NOMO-1 treated with dmso at 0.1 percent for 144 hours (cell line): ENCODE measurements around the gene MLLT3.

Experiments used
- DNase-seq: peaks from one replicate; lab custom pipeline; 2025; ENCODE audit not compliant: unreplicated experiment; lab: John Stamatoyannopoulos, UW

Gene MLLT3

DNA sequence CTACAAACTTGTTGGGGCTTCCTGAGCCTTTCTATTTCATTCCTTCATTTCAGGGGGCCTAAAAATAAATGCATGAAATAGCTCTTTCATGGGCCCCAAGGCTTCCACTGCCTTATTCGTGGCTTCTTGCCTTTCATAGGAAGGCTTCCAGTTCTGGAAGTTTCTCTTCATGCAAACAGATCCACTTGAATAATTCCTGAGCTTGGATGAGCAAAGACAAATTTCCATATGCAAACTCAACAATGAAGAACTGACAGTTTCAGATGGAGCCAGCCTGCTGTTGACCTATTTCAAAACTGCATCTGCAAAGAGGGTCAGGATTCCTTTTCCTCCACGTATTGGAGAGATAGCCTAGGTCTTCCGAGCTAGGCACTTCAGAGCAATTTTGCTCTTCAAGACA lies 142.1 kb downstream of the MLLT3 start:
- DNase-seq = no peak

DNA sequence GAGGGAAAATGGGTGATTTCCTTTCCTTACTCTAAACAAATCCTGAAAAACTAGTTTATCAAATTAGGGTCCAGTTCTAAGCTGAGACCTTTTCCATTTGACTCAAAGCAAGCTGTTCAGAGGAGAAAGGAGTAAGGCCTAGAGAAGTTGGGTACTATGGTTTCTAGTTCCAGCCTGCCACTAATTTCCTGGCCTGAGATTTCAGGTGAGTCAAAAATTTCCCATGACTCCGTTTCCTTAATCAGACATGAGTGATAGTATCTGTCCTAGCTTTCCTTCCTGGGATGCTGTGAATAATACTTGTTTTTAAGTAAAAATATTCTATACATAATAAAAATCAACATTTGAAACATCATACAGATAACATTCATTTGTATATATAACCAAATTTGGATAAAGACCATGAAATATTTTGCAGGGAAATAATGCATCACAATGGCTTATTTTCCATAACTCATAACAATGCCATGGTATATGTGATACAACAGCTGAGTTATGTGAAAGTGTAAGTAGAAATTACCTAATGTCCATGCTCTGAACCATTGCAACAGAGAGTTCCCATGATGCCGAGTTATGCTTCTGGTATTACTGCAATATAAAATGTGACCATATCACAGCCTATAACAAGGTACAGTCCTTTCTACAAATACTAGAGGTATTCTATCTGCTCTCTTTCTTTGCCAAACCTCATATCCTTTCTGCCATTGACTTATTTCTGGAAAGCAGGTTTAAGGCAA lies 142.7 kb downstream of the MLLT3 start:
- DNase-seq = no peak

GRCh38 chr9:20478786-20479185 lies 143.5 kb downstream of the MLLT3 start:
- DNase-seq = no peak

DNA sequence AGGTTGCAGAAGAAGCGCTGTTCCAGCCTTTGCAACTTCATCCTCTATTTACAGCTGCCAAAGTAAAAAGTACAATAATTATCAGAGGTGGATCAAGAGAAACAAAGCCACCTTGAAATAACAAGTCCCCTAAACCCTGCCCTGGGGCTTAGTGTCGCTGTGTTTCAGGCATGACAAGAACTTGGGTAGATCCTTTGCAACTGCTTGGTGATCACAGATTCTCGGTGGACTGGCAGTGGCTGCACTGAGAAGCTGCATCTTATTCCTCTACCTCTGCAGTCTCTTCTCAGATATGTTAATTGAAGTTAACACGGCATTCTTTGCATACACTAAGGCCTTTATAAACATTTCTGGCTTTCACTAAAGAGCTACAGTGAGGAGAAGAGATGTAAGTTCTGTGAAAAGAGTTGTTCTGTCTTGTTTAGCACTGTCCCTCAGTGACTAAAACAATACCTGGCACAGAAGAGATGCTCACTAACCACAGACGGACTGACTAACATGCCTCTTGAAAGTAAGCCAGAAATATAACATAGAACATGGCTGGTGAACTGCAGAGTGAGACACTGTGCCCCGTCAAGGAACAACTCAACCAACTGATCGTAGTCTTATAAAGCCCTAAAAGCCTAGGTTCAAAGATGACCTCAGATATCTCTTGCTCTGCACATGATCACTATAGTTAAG lies 144.2 kb downstream of the MLLT3 start:
- DNase-seq = no peak

- no peak for DNase-seq
Measured at GRCh38 chr9:20476912-20477521, 145.3 kb downstream of the MLLT3 start.

- no peak for DNase-seq
Measured at GRCh38 chr9:20474496-20474895, 147.8 kb downstream of the MLLT3 start.

DNA sequence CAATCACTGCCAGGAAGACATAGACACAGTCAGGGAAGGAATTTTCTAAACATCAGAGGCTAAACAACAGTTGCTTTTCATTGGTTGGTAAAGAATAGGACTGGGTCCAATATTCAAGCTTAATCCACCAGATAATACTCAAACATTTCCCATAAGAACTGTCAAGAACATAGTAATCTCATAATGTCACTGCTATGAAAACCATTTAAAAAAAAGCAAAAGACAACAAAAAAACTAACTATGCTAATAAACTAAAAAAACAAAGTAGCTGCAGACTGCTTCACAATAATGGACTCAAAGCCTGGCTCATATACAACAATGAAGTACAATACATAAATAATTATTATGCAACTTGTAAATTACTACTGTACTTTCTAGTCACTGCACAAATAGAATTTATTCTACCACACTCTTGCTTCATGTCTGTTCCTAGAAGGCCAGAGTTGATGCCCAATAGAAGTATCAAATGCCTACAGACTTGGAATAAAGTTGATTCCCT lies 148.7 kb downstream of the MLLT3 start:
- DNase-seq = no peak

DNA sequence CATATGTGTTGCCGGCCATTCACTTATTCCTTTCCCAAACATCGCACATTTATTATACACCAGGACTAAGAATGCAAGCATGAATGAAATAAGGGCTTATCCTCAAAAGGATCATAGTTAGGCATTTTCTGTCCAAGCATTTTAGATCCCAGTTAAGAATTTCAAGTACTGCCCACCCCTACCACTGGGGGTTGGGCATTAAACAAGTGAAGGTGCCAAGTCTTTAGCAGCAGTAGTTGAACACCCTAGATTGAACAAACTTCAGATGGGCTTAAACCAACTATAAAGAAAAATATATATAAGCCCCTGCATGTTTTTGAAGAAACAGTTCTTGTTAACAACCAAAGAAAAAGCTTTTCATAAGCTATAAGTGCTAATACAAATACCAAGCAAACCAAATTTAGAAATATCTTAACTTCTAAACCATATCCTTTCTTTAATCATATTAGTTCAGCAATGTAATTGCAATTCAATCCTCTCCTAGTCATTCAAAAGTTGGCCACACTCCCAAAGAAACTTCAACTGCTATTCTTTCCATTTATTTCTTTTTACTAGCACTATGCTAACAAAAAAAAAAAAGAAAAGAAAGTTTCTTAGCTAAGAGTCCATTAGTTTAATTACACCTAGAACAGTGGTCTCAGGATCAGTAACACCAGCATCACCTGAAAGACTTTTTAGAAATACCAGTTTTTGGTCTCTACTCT lies 149.8 kb downstream of the MLLT3 start:
- DNase-seq = no peak

- DNase-seq = no peak
Measured at GRCh38 chr9:20466328-20467008, 155.8 kb downstream of the MLLT3 start.

DNA sequence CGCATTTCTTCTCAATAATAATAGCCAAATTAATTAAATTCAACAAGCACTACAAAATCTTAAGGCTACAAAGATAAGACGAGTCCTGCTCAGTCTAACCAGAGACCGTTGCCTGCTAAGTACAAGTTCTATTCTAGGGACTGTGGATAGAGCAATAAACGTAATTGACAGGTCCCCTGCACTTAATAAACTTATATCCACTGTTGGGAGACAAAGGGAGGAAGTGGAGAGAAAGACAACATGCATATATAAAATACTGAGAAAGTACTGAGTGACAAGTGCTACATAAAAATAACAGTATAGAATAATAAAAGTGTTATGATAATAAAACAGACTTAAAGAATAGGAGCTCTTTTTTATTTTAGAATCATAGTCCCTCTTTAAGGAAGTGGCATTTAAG lies 158.1 kb downstream of the MLLT3 start:
- DNase-seq = no peak

DNA sequence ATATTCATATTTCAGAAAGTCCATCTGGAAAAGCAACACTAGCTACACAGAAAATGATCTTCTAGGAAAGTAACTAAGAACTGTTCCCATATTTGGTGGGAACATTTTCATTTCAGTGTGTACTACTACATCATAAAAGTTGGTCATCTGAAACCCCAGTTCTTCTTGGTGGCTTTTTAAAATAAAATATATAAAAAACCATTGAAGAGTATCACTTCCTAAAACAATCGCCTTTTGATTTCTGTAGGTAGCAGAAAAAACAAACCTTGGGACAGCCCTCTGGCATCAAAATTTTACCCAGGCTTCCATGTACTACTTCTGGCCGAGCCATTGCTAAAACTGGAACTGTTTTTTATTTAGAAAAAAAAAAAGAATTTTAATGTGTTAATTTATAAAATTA lies 158.5 kb downstream of the MLLT3 start:
- DNase-seq = no peak

DNA sequence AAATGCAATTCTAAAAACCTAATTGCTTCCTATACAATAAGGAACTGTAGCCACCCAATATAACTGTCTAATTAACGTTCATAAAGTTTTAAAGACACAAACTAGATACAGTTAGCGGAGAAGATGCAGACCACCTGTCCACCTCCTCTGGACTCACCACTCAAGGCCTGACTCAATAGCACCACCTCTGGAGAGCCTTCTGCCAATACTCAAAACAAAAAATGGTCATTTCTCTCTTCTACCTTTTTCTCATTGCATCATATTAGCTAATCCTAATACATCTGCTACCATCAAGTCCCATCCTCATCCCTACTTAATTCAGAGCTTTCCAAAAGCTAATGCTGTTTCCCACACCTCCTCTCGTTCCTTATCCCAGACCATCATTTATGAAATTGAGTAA lies 159.9 kb downstream of the MLLT3 start:
- DNase-seq = no peak

DNA sequence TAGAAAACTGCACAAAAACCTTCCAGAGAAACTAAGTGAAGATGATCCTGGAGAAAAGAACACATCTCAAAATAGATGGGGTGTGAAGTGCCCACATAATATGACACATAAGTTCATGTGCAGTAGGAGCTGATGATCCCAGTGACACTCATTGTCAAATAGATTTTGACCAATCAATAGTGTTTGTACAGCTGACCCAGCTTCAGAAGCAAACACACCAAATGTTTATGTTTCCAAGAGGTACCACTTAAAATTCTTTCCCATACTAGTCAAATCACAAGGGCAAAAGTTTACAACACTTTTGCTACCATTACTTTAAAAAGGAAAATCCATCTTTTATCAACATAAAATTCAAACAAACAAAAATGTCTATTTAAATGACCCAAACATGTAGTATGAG lies 175.0 kb downstream of the MLLT3 start:
- DNase-seq = no peak

DNA sequence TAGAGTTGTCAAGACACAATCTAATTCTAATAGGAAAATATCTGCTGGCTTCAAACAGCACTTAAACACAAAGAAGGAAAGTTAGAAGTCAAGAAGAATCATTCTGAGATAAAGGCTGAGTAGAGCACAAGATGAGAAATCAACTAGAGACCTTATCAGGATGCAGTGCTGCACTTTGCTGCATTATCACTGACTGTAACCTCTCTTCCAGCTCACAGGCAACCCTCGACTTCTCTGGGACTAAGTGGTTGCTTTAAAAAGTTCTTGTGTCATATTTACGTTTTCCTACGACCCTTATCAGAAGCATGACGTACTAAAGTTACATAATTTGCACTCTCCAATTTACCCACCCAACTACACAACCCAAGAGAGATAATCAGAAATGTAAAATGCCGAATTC lies 176.1 kb downstream of the MLLT3 start:
- no peak for DNase-seq

- no peak for DNase-seq
Measured at GRCh38 chr9:20442461-20443319, 179.6 kb downstream of the MLLT3 start.

GRCh38 chr9:20441711-20442423 lies 180.4 kb downstream of the MLLT3 start:
- no peak for DNase-seq

DNA sequence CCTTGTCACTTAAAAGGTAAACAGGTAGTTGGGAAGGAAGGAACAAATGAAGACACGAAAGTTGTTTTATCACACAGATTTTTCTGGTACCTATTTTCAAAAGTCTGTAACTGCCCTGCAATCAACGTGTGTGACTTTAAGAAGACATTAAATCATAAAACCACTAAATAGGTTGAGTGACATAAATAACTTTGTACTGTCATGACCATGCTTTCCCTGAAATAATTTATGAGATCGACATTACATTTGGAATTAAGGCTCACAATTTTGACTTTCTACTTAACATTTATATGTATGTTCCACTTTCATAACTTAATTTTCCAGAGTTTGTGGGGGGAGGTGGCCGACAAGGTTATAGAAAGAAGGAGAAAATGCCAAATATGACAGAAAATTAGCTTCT lies 181.1 kb downstream of the MLLT3 start:
- no peak for DNase-seq

- DNase-seq = no peak
Measured at GRCh38 chr9:20437476-20437875, 184.8 kb downstream of the MLLT3 start.

DNA sequence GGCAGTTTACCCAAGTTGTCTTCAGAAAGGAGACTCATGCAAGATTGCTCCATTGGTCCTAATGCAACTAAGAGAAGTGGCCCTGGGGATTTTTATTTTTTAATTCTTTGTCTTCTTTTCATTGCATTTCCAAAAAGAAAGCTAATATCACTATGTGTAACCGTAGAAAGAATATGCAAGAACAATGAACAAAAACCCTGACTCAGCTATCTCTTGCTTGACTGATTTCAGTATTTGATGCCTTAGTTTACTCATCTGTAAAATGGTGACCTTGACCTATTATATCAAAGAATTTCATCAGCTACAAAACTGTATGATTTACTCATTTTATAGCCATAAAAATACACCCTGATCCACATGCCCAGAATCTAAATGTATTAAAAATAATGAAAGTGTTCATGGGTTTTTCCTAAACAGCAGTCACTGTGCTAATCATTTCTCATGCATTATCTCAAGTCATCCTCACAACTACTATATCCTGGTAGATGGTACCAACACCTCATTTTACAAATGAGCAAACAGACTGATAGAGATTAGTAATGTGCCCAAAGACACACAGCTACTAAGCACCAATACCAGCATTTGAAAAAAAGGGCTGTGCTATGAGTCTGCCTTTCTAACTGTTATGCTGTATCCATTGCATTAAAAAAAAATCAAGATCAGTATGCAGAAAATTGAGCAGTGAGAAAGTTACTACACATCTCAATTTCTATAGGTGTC lies 185.7 kb downstream of the MLLT3 start:
- DNase-seq = no peak
